ENCODE measurements around the gene IMMP2L.

GRCh38 chr7:111074071-111074747 is 488.1 kb downstream of the IMMP2L start:
- TF ChIP-seq CTCF (IDR thresholded peaks at IDR 0.05) (no peak), POLR2A (IDR thresholded peaks at IDR 0.05; ENCODE audit: low read depth) (no peak)

Data from esophagus muscularis mucosa (tissue), 3 donors.